Myocyte (in vitro differentiated cells): ENCODE results near the gene RHOF. TPM values are rescaled to one million over a fixed set of nuclear protein-coding genes. Genes with fewer than 3 reads are reported as not detected.
A peak's percentile ranks its signal among the peaks of the same experiment; 100 is the strongest.
"Not testable (repeated sequence)": the region's sequence is repeated elsewhere in the genome, so short reads cannot be mapped to it uniquely, and the experiment has no call there.

ENCODE experiments used
- DNase-seq: peaks from one replicate; pipeline ENCODE4 v3.0.0-alpha.2; 2012; ENCODE audit warnings: low read depth
- total RNA-seq: library from RNA; depleted of rRNA; stranded (reverse); fragments of >200 nt; gene quantifications from 2 replicates; pipeline ENCODE4 v1.2.3, GENCODE V29; 2014

The RHOF gene
- total RNA-seq, 1 donor from 2014 or later = 2.4 TPM

GRCh38 chr12:121793838-121794533 lies 498 bp upstream of the RHOF start:
- DNase-seq = peak; percentile 87

GRCh38 chr12:121792607-121793439 lies 665 bp downstream of the RHOF start:
- DNase-seq = no peak

- DNase-seq = no peak
These were observed 1.6 kb downstream of the RHOF start for GRCh38 chr12:121791671-121792551.

GRCh38 chr12:121790785-121791184 lies 2.7 kb downstream of the RHOF start:
- not testable (repeated sequence) for DNase-seq

GRCh38 chr12:121789800-121790728 lies 3.4 kb downstream of the RHOF start:
- no peak for DNase-seq

- no peak for DNase-seq
These were observed 4.2 kb downstream of the RHOF start for GRCh38 chr12:121789233-121789781.

GRCh38 chr12:121788176-121788818 lies 5.2 kb downstream of the RHOF start:
- no peak for DNase-seq

- no peak for DNase-seq
These were observed 6.1 kb downstream of the RHOF start for GRCh38 chr12:121787063-121788025.

GRCh38 chr12:121786440-121786825 lies 7.1 kb downstream of the RHOF start:
- DNase-seq = peak; percentile 64

- DNase-seq = peak; percentile 68
These were observed 9.0 kb downstream of the RHOF start for GRCh38 chr12:121784460-121784859.

- DNase-seq = no peak
These were observed 9.7 kb downstream of the RHOF start for GRCh38 chr12:121783766-121784165.

- DNase-seq = peak; percentile 50
These were observed 11.2 kb downstream of the RHOF start for GRCh38 chr12:121781998-121782979.

GRCh38 chr12:121781484-121781997 lies 11.9 kb downstream of the RHOF start:
- no peak for DNase-seq

GRCh38 chr12:121780429-121780828 lies 13.1 kb downstream of the RHOF start:
- DNase-seq = no peak

- DNase-seq = no peak
These were observed 14.0 kb downstream of the RHOF start for GRCh38 chr12:121779422-121779895.

GRCh38 chr12:121778567-121779421 lies 14.7 kb downstream of the RHOF start:
- DNase-seq = no peak
